Stimulated activated naive CD8-positive, alpha-beta T cell treated with anti-CD3 and anti-CD28 coated beads, Interleukin-15, amount 100 ng/mL, for 72 hours (primary cell): Measurements from ENCODE around the gene DAB1.

ENCODE experiments used
- ATAC-seq: fragments of 150-1000 bp; cut with Tn5 transposase; 2 replicates; pipeline ENCODE4 v1.10.0; 2021; ENCODE audit warnings: mild to moderate bottlenecking, moderate library complexity
- DNase-seq, 2 donors: peaks; one replicate each; pipeline ENCODE4 v3.0.0; 2021 to 2022
- H3K27ac Mint-ChIP-seq, 2 donors: one replicate each; pipeline ENCODE4 v1.8.0; 2022; ENCODE audit warnings: mild to moderate bottlenecking in 2 of 2, mixed read lengths in 2 of 2, moderate library complexity in 2 of 2
- H3K27me3 Mint-ChIP-seq: one replicate; pipeline ENCODE4 v1.8.0; 2022; ENCODE audit warnings: mixed read lengths
- H3K4me1 Mint-ChIP-seq: one replicate; pipeline ENCODE4 v1.8.0; 2022; ENCODE audit warnings: mild to moderate bottlenecking, mixed read lengths
- H3K4me3 Mint-ChIP-seq, 2 donors: one replicate each; pipeline ENCODE4 v1.8.0; 2022; ENCODE audit warnings: mild to moderate bottlenecking in 2 of 2, mixed read lengths in 2 of 2, moderate library complexity in 1 of 2
- H3K9me3 Mint-ChIP-seq, 2 donors: one replicate each; pipeline ENCODE4 v1.8.0; 2022; ENCODE audit warnings: mixed read lengths in 2 of 2

DAB1 gene

GRCh38 chr1:57013522-57013921 lies 410.3 kb downstream of the DAB1 start:
- H3K27me3 Mint-ChIP-seq: no peaks in the 10 kb centered on the region
- no peak overlapping the region for H3K4me3 Mint-ChIP-seq
- H3K4me1 Mint-ChIP-seq: no peaks in the 10 kb centered on the region
- no peak for DNase-seq
- ATAC-seq: no peak
- H3K27ac Mint-ChIP-seq: no peak overlapping the region
- H3K9me3 Mint-ChIP-seq: no peaks in the 10 kb centered on the region

- Mint-ChIP-seq H3K4me3 (no peak overlapping the region), H3K4me1 (no peaks in the 10 kb centered on the region), H3K27ac (no peak overlapping the region), H3K9me3 (no peaks in the 10 kb centered on the region), H3K27me3 (no peaks in the 10 kb centered on the region)
- no peak for ATAC-seq
- DNase-seq: no peak
Observed at GRCh38 chr1:57012315-57012714, 411.5 kb downstream of the DAB1 start.

- no peak for DNase-seq
- Mint-ChIP-seq H3K27ac (no peak overlapping the region), H3K4me1 (no peaks in the 10 kb centered on the region), H3K9me3 (no peaks in the 10 kb centered on the region), H3K27me3 (no peaks in the 10 kb centered on the region), H3K4me3 (no peak overlapping the region)
- ATAC-seq: no peak
Observed at GRCh38 chr1:57010511-57010910, 413.3 kb downstream of the DAB1 start.

- Mint-ChIP-seq H3K4me3 (no peak overlapping the region), H3K4me1 (no peaks in the 10 kb centered on the region), H3K27me3 (no peaks in the 10 kb centered on the region), H3K27ac (no peak overlapping the region), H3K9me3 (no peaks in the 10 kb centered on the region)
- ATAC-seq: no peak
- DNase-seq: no peak
Observed at GRCh38 chr1:57007948-57008347, 415.9 kb downstream of the DAB1 start.

GRCh38 chr1:57007472-57007871 lies 416.4 kb downstream of the DAB1 start:
- ATAC-seq (no peak), DNase-seq (no peak)
- H3K4me3 Mint-ChIP-seq: no peak overlapping the region
- no peaks in the 10 kb centered on the region for H3K9me3 Mint-ChIP-seq
- H3K4me1 Mint-ChIP-seq: no peaks in the 10 kb centered on the region
- H3K27ac Mint-ChIP-seq: no peak overlapping the region
- no peaks in the 10 kb centered on the region for H3K27me3 Mint-ChIP-seq

GRCh38 chr1:57003398-57004139 lies 420.3 kb downstream of the DAB1 start:
- H3K9me3 Mint-ChIP-seq: no peaks in the 10 kb centered on the region
- no peaks in the 10 kb centered on the region for H3K4me1 Mint-ChIP-seq
- no peak for ATAC-seq
- peaks cover 7% of the 10 kb centered on the region for H3K27me3 Mint-ChIP-seq
- no peak overlapping the region for H3K27ac Mint-ChIP-seq
- no peak for DNase-seq
- no peak overlapping the region for H3K4me3 Mint-ChIP-seq

- Mint-ChIP-seq H3K27me3 (no peaks in the 10 kb centered on the region), H3K4me3 (no peak overlapping the region), H3K4me1 (no peaks in the 10 kb centered on the region), H3K27ac (no peak overlapping the region), H3K9me3 (peaks cover 0 to 2% of the 10 kb centered on the region in 2 donors)
- DNase-seq: no peak
- ATAC-seq: no peak
Observed at GRCh38 chr1:56995414-56996100, 428.3 kb downstream of the DAB1 start.

GRCh38 chr1:56993475-56993874 lies 430.4 kb downstream of the DAB1 start:
- H3K9me3 Mint-ChIP-seq: peaks cover 0 to 4% of the 10 kb centered on the region in 2 donors
- no peaks in the 10 kb centered on the region for H3K27me3 Mint-ChIP-seq
- no peak overlapping the region for H3K27ac Mint-ChIP-seq
- H3K4me1 Mint-ChIP-seq: no peaks in the 10 kb centered on the region
- ATAC-seq: no peak
- no peak for DNase-seq
- no peak overlapping the region for H3K4me3 Mint-ChIP-seq

- Mint-ChIP-seq H3K9me3 (peaks cover 0 to 4% of the 10 kb centered on the region in 2 donors), H3K27me3 (no peaks in the 10 kb centered on the region), H3K4me1 (no peaks in the 10 kb centered on the region), H3K4me3 (no peak overlapping the region), H3K27ac (no peak overlapping the region)
- DNase-seq (no peak), ATAC-seq (no peak)
Observed at GRCh38 chr1:56992318-56993125, 431.3 kb downstream of the DAB1 start.

GRCh38 chr1:56991576-56991975 lies 432.3 kb downstream of the DAB1 start:
- Mint-ChIP-seq H3K9me3 (peaks cover 0 to 4% of the 10 kb centered on the region in 2 donors), H3K4me3 (no peak overlapping the region), H3K4me1 (no peaks in the 10 kb centered on the region), H3K27me3 (no peaks in the 10 kb centered on the region), H3K27ac (no peak overlapping the region)
- DNase-seq: no peak
- ATAC-seq: no peak

- DNase-seq (no peak), ATAC-seq (no peak)
- Mint-ChIP-seq H3K9me3 (peaks cover 0 to 4% of the 10 kb centered on the region in 2 donors), H3K27me3 (peaks cover 5% of the 10 kb centered on the region), H3K4me3 (no peak overlapping the region), H3K4me1 (no peaks in the 10 kb centered on the region), H3K27ac (no peak overlapping the region)
Observed at GRCh38 chr1:56986397-56986796, 437.5 kb downstream of the DAB1 start.

GRCh38 chr1:56985857-56986256 lies 438.0 kb downstream of the DAB1 start:
- Mint-ChIP-seq H3K9me3 (peaks cover 0 to 4% of the 10 kb centered on the region in 2 donors), H3K4me3 (no peak overlapping the region), H3K27ac (no peak overlapping the region), H3K4me1 (no peaks in the 10 kb centered on the region), H3K27me3 (peaks cover 11% of the 10 kb centered on the region)
- DNase-seq (no peak), ATAC-seq (no peak)

- DNase-seq (no peak), ATAC-seq (no peak)
- no peaks in the 10 kb centered on the region for H3K4me1 Mint-ChIP-seq
- peaks cover 25% of the 10 kb centered on the region for H3K27me3 Mint-ChIP-seq
- H3K4me3 Mint-ChIP-seq: no peak overlapping the region
- H3K9me3 Mint-ChIP-seq: no peaks in the 10 kb centered on the region
- no peak overlapping the region for H3K27ac Mint-ChIP-seq
Observed at GRCh38 chr1:56983484-56983883, 440.4 kb downstream of the DAB1 start.

- Mint-ChIP-seq H3K27me3 (peaks cover 32% of the 10 kb centered on the region), H3K4me3 (no peak overlapping the region), H3K4me1 (no peaks in the 10 kb centered on the region), H3K9me3 (peaks cover 0 to 7% of the 10 kb centered on the region in 2 donors), H3K27ac (no peak overlapping the region)
- no peak for DNase-seq
- no peak for ATAC-seq
Observed at GRCh38 chr1:56979986-56980755, 443.7 kb downstream of the DAB1 start.

GRCh38 chr1:56978819-56979218 lies 445.0 kb downstream of the DAB1 start:
- ATAC-seq (no peak), DNase-seq (no peak)
- Mint-ChIP-seq H3K27me3 (peaks cover 32% of the 10 kb centered on the region), H3K27ac (no peak overlapping the region), H3K4me3 (no peak overlapping the region), H3K4me1 (no peaks in the 10 kb centered on the region), H3K9me3 (peaks cover 0 to 7% of the 10 kb centered on the region in 2 donors)
